Sciatic nerve (tissue), 2 donors: ENCODE results near the gene CLN6. TPM values are rescaled to one million over a fixed set of nuclear protein-coding genes. Genes with fewer than 3 reads are reported as not detected.
"Not testable (repeated sequence)": the region's sequence is repeated elsewhere in the genome, so short reads cannot be mapped to it uniquely, and the experiment has no call there.

Experiments
- ATAC-seq: fragments of 200-7000 bp; cut with Tn5 transposase; one replicate; pipeline ENCODE4 v1.9.1; 2020; ENCODE audit warnings: mild to moderate bottlenecking, moderate library complexity
- DNase-seq: peaks from one replicate; pipeline ENCODE4 v3.0.0-alpha.2; 2020; ENCODE audit warnings: low spot score
- intact Hi-C: fragments of 100-400 bp; cut with DNase I; formaldehyde crosslinking; loops from one replicate; pipeline ENCODE4 v1.14.2; 2022
- total RNA-seq: library from RNA; stranded (reverse); fragmentation: NEBNext Ultra II Directional; extraction: Animal tissue kit (Norgen Biotek cat#: 25700); gene quantifications from one replicate; pipeline ENCODE4 v1.2.1, GENCODE V29; 2021
- donor health status: DM: no; HTN: no; CAD: no.
- donor health status: DM: no; HTN: no; CAD: no.

Gene CLN6
- total RNA-seq, 1 donor from 2014 or later: 15.0 TPM

- intact Hi-C loops: no loop called here
- peak; percentile 40 for DNase-seq
- no peak for ATAC-seq
Measured at GRCh38 chr15:68227643-68228142, 1.8 kb downstream of the CLN6 start.

GRCh38 chr15:68225442-68225841 lies 4.1 kb downstream of the CLN6 start:
- ATAC-seq, intact Hi-C loops, DNase-seq: not testable (repeated sequence)

- intact Hi-C loops: no loop called here
- DNase-seq: peak; percentile 42
- no peak for ATAC-seq
Measured at GRCh38 chr15:68224546-68225250, 4.8 kb downstream of the CLN6 start.

GRCh38 chr15:68224108-68224507 lies 5.4 kb downstream of the CLN6 start:
- peak; percentile 9 for DNase-seq
- no peak for ATAC-seq
- intact Hi-C loops: no loop called here

GRCh38 chr15:68223171-68223570 lies 6.4 kb downstream of the CLN6 start:
- intact Hi-C loops: no loop called here
- DNase-seq (peak; percentile 19), ATAC-seq (no peak)

- ATAC-seq, intact Hi-C loops: not testable (repeated sequence)
- peak; percentile 47 for DNase-seq
Measured at GRCh38 chr15:68222432-68222743, 7.1 kb downstream of the CLN6 start.

- intact Hi-C loops, ATAC-seq: not testable (repeated sequence)
- DNase-seq: peak; percentile 31
Measured at GRCh38 chr15:68221530-68222431, 7.7 kb downstream of the CLN6 start.

- intact Hi-C loops: no loop called here
- no peak for DNase-seq
- no peak for ATAC-seq
Measured at GRCh38 chr15:68220967-68221366, 8.6 kb downstream of the CLN6 start.

GRCh38 chr15:68220489-68220888 lies 9.0 kb downstream of the CLN6 start:
- no peak for DNase-seq
- intact Hi-C loops: no loop called here
- ATAC-seq: no peak

- ATAC-seq (no peak), DNase-seq (peak; percentile 27)
- intact Hi-C loops: no loop called here
Measured at GRCh38 chr15:68218847-68219798, 10.4 kb downstream of the CLN6 start.

GRCh38 chr15:68218331-68218730 lies 11.2 kb downstream of the CLN6 start:
- intact Hi-C loops: no loop called here
- DNase-seq (peak; percentile 12), ATAC-seq (no peak)

- no peak for ATAC-seq
- DNase-seq: peak; percentile 9
- intact Hi-C loops: no loop called here
Measured at GRCh38 chr15:68217341-68217740, 12.2 kb downstream of the CLN6 start.

GRCh38 chr15:68214838-68215254 lies 14.7 kb downstream of the CLN6 start:
- ATAC-seq: no peak
- intact Hi-C loops: no loop called here
- peak; percentile 25 for DNase-seq

- peak; percentile 47 for DNase-seq
- intact Hi-C loops: no loop called here
- ATAC-seq: no peak
Measured at GRCh38 chr15:68213991-68214837, 15.3 kb downstream of the CLN6 start.

GRCh38 chr15:68213491-68213845 lies 16.1 kb downstream of the CLN6 start:
- ATAC-seq, intact Hi-C loops: not testable (repeated sequence)
- DNase-seq: peak; percentile 38

GRCh38 chr15:68211656-68212320 lies 17.7 kb downstream of the CLN6 start:
- intact Hi-C loops: no loop called here
- DNase-seq: peak; percentile 51
- ATAC-seq: no peak

GRCh38 chr15:68210821-68211655 lies 18.5 kb downstream of the CLN6 start:
- intact Hi-C loops: no loop called here
- peak; percentile 79 for ATAC-seq
- DNase-seq: peak; percentile 85
